ENCODE measurements around the gene NELFCD.
"Not testable (repeated sequence)": the region's sequence is repeated elsewhere in the genome, so short reads cannot be mapped to it uniquely, and the experiment has no call there.

NELFCD gene

DNA sequence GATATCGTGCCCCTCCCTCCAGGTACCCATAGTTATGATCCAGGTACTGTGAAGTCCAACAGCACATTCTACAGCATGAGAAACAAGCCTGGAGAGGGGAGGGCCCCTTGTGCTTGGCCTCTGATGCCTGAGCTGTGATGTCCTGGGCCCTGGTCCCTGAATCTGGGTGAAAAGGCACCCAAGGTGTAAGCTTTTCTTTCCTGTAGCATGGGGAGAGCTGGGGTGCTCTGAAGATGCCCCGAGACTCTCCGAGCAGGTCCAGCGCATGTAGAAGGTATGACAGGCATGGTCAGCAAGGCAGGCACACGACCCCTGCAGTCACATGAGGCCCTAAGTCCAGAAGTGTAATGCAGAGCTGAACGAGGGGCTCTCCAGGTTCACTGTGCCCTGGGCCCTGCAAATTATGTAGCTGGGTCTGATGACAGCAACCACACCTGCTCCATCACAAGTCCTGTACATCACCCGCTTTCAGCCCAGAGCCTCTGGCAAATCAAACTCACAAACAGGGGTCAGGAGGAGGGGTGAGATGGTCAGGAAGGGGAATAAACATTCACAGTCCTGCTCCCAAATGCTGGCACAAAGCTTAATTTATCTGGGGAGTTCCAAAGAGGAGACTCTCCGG, 27.8 kb downstream of the NELFCD start:
- DNase-seq (ENCODE audit: low read depth in 2 of 2) = no peak

DNA sequence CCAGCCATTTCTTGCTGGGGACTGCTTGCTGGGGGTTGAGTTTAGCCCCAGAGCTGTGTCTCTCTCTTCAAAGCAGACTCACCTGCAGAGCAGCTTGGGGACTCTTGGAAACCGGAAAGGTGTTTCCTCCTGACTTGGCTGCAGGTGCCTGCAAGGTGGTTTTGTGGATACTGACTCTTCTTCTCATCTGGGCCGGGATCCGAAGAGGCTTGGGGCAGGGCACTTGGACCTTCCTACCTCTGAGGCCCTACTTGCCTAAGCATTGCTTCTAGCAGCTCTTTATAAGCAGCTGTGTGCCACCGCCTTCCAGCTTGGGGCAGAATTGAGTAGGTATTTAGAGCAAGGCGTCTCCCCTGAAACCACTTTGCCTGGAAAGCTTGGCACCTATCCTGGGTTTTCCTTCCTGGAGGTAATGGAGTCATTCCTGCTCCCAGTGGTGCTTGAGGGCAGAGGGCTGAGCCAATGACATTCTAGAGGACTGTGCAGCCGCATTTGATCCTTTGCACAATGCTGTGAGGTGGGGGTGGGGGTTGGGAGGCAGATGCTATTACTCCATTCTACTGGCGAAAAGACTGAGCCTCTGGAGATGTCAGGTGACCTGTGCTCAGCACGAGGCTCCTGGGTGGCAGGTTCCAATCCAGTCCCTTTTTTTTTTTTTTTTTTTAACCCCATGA, 29.4 kb downstream of the NELFCD start:
- no peak for DNase-seq (ENCODE audit: low read depth in 2 of 2)

DNA sequence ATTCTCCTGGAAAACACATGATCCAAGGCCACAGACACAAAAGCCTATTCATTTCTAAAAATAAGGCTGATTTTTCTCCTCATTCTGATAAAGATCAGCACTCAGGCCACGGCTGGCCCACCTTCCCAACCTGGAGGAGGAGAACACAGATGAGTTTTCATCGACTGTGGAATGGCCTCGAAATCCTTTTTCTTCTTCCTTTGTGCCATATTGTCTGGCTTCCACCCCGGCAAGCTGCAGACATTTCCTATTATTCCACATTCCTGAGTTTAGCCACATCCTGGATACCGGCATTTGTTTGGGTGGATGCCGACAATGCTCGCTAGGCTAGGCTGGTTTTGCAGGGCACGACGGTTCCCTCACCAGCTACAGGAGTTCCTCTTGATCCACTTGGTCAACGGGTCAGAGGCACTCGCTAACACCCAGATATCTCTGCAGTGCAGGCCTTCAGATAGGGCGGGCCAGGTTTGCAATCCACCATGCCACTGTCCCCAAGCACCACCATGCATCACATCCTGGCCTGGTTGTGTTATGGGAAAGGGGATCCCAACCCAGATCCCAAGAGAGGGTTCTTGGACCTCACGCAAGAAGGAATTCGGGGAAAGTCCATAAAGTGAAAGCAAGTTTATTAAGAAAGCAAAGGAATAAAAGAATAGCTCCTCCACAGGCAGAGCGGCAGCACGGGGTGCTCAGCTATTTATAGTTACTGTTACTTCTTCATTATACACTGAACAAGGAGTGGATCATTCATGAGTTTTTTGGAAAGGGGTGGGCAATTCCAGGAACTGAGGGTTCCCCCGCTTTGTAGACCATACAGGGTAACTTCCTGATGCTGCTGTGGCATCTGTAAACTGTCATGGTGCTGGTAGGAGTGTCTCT, 30.2 kb downstream of the NELFCD start:
- peak; percentile 75 to 78 for DNase-seq (ENCODE audit: low read depth in 2 of 2)

DNA sequence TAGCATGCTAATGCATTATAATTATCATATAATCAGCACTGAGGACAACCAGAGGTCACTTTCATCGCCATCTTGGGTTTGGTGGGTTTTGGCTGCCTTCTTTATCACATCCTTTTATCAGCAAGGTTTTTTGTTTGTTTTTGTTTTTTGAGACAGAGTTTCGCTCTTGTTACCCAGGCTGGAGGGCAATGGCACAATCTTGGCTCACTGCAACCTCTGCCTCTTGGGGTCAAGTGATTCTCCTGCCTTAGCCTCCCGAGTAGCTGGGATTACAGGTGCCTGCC, 30.8 kb downstream of the NELFCD start:
- not testable (repeated sequence) for DNase-seq (ENCODE audit: low read depth in 2 of 2)

DNA sequence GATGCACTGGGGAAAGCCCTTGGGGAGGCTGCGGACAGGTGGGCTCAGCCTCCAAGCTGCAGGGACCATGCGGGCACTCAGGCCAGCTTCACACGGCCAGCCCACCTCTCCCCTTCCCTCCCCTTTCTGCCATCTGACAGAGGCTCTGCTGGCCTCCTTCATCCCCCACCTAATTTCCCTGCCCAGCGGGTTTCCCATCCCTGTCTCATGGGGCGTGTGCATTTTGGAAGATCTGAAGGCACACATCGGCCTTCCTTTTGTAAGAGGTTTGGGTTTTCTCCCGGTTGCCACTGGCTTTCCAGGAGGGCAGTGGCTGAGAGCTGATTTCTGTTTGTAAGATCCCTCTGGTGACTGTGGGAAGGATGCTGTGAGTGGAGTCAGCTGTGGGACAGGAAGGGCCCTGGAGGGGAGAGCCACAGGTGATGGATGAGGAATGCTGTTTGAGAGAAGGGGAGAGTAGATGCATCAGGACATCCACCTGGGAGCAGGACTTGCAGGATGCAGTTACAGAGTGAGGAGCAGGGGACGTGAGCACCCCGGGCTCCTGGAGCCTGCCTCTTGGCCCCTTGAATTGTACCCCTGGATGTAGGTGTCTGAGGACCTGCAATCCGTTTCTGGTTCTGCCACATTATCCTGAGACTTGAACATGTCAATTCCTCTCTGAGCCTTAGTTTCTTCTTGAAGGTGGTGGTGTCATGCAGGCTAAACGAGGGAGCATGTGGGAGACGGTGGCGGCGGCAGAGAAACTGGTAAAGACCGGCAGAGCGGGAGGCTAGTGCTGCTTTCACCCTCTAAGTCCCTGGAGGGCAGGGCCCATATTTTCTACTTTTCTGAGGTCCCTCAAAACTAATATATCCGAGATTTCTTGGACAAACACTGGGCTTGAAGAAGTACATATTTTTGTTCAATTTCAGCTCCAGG, 32.2 kb downstream of the NELFCD start:
- no peak for DNase-seq (ENCODE audit: low read depth in 2 of 2)

DNA sequence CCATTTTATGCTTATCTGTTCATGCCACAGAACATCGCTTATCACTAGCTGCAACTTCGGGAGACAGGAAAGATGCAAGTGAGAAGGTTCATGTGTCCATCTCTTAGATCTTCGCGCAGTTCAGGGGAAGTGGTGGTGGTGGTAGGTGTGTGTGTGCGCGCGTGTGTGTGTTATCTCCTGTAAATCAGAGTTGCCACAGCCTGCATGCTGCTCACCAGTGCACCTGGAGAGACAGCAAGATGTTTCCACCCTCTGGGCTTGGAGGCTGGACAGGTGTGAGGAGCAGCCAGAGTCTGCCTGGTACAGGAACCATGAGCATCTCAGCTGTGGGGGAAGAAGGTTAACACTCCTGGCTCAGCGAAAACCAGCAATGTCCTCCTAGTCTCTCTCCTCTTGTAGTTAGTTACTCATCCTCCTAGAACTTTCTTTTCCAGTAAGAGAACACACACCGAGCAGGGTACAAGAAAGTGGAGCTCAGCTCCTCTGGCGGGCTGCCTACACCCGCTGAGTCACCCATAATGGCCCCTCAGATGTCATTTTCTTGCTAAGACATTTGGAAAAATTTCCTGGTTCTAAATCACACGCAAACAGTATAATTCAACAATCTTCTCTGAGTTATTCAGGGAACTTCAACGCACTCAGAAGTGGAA, 33.0 kb downstream of the NELFCD start:
- no peak for DNase-seq (ENCODE audit: low read depth in 2 of 2)

DNA sequence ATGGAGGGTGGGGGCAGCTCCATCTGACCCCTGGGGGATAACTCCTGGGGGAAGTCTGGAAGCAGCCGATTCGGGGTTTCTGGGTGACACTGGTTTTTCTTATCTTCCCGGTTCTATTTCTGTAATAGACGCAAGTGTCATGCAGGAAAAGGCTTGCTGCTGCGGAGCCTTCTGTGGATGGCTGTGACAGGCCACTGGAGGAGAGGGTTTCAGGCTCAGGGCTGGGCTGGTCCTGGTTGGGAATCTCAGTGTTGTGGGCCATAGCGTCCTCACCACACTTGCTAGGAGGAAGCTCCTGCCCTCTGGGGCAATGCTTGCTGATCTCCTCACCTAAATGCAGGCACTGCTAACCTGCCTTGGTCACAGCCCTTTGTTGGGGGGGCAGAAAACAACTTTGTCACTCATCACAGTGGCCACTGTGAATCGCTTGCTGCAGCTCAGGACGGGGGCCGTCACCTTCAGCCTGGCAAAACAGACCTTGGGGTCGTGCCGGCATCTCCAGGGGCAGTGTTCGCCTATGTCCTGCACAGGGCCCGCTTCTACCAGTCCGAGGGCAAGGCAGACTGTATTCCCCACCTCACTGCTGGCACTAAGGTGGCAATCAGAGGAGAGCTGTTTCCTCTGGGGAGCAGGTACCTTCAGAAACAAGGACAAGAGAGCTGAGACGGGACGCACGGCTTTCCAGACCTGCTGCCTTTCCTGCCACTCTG, 33.8 kb downstream of the NELFCD start:
- no peak for DNase-seq (ENCODE audit: low read depth in 2 of 2)

DNA sequence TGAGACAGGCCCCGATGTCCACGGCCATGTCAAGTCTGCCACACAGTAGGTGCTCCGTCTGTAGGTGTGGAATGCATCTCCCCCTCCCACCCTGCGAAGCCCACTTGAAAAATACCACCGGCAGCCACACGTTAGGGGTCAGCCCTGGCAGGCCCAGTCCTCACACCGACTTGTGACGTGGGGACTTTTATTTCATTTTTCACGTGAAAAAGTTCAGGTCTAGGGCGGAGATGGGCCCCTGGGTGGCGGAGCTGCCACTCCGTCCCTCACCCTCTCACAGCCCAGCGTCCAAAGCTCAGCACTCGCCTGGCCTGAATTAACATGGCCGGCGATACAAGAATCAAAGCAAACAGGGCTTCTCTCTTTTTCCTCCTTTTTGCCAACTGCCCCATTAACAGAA, 34.4 kb downstream of the NELFCD start:
- no peak for DNase-seq (ENCODE audit: low read depth in 2 of 2)

DNA sequence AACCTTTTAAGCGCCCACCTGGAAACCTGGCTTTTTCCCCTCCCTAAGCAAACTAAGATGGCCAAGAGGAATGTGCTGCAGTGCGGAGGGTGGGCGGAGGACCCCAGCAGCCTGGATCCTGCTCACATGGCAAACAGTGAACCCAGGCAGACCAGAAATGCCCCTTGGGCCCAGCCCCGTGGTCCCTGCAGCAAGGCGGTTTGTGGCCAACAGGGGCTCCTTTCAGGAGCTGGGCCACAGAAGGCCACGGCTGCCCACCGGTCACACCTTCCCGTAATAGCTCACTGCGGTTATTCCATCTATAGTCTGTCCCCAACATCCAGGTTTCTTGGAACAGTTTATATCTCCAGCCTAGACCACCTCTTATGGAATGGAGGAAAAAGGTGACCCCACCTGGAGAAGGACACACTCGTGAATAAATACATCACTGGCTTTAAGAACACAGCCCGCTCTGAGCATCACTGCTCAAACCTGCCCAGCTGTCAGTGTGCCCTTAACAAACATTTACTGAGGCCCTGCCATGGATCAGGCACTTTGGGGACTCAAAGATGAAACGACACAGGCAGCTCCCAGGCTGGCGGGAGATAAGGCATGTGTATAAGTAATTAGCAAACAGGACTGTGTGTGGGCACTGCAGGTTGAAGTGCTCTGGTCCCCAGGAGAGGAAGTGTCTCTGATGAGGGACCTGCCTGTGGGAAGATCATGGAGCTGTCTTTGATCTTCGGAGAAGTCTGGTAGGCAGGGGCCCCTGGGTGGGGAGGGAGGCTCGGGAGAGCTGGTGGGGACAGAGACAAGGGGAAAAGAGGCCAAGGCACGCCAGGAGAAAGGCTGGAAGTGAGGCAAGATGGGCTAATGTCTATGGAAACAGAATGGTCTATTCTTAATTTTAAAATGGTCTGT, 35.0 kb downstream of the NELFCD start:
- DNase-seq (ENCODE audit: low read depth in 2 of 2) = no peak

DNA sequence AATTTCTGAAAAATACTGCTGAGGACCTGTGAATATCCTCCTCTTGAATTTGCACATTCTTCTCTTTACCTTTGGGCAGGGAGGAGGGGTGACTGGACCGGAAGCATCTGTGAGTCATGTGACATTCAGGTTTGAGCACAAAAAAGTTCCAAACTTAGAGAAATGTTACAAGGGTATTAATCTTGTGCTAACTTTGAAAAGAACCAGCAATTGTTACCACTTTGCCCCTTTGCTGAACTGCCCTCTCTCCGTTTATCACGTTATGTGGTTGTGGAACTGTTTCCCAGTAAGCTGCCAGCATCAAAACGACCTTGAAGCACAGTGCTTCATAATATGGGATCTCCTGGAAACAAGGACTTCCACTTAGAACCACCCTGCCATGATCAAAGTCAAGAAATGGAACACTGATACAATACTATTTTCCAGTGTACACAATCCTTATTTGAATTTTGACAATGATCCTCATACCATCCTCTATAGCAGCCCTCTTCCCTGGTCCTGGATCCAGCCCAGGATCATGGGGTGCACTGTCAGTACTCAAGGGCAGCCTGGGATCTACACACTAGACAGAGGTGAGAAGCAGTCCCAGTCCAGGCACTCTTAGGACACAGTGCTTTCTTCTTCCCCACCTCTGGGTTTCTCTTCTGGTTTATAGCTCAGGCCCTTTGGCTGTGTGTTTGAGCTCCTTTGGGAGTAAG, 35.9 kb downstream of the NELFCD start:
- no peak for DNase-seq (ENCODE audit: low read depth in 2 of 2)

DNA sequence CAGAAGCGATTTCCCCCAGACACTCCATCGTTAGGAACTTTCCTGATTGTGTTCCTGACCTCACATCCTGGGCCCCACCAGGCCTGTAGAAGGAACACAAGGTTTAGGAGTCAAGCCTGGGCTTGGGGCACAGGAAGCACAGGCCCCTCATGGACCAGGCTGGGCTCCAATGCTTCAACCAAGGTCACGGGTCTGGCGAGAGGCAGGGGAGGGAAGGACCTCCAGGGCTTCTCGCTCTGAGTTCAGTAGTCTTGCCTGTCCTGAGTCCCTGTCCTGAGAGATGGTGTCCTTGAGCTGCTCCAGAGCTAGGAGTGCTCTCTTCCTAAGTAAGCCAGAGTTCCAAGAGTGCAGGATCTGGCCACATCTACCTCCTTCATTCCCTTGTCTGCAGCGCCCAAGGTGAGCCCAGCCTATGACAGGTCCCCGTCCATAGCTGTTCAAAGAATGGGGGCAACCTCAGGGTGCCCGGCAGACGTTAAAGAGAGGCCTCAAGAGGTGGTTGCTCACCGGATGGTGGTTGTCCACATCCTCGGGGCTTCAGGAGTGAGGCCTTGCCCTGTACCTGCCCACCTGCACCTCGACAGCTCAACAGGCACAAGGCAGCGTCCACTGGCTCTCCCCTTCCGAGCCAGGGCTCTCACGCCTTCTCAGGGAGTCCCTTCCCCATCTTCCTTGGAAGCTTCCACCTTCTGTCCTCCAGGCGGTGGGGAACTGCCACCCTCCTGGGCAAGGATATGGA, 36.6 kb downstream of the NELFCD start:
- DNase-seq (ENCODE audit: low read depth in 2 of 2) = no peak

DNA sequence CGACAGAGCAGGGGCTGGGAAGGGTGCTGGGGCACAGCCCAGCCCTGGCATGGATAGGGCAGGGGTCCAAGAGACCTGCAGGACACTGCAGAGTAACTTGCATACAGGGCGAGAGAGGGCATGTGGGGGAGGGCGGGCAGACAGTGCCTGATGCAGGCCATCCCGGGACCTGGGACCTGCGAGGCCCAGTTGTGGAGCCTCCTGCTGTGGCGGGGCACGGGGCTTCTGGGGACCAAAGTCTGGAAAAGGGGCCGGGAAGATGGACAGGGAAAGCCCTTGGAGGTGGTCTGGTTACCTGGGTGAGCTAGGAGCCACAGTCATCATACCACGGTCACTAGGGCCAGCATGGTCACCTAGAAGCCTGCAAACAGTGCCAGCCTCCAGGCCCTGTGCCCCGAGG, 37.8 kb downstream of the NELFCD start:
- no peak for DNase-seq (ENCODE audit: low read depth in 2 of 2)

DNA sequence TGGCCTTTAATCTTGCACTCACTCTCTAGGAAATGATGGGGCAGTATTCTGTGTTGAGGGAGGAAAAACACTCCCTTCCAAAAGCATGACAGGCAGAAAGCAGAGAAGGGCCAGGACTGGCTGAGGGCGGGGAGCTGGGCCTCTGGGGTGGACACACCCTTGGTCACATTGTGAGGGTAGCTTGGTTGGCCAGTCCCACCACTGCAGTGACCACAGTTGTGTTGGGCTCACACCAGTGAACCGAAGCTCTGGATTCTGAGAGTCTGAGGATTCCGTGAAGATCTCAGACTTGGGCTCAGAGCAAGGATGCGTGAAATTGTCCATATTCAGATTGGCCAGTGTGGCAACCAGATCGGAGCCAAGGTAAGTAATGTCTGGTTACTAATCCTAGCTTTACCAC, 38.2 kb downstream of the NELFCD start, which contains the start of gene TUBB1:
Gene TUBB1 (plus strand): TSS at position 213 of the 400 bp plus-strand sequence. CDS start 94 bp downstream, at position 307.
- DNase-seq (ENCODE audit: low read depth in 2 of 2) = no peak

DNA sequence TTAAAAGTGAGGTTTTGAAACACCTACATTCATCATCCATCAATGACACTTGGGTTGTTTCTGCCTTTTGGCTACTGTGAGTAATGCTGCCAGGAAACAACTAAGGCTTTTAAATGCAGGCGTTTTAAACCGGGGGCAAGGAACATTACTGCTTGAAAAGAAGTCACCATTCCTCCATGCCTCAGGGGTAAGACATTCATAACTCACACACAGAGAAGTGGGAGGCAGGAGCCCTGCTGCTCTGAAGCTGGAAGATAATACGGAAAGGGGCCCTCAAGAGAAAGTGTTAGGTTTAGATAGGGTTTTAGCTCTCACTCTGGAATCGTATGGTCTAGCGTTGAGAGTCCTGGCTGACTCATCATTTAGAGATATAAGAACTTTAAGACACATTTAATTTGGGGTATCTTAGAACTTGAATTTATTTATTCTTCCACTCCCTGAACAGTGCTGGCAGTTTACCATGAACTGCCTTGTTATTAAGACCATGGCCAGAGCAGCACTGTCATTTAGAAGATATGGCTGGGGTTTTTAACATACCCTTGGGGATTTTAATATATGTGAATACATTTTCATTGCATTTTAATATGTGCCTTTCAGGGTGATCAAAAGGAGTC, 40.0 kb downstream of the NELFCD start:
- DNase-seq (ENCODE audit: low read depth in 2 of 2) = no peak

DNA sequence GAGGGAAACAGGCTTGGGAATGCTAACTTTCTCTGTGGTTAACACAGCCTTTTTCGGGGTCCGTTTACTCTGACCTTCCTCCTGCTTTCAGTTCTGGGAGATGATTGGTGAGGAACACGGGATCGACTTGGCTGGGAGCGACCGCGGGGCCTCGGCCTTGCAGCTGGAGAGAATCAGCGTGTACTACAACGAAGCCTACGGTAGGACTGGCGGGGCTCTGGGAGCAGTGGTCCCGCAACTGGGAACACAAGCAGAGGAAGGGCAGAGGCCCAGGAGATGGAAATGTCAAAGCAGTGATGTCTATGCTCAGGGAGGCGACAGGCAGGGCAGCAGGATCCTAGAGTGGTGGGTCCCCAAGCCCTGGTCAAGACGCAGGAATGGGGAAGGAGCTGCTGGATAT, 41.7 kb downstream of the NELFCD start:
- no peak for DNase-seq (ENCODE audit: low read depth in 2 of 2)

DNA sequence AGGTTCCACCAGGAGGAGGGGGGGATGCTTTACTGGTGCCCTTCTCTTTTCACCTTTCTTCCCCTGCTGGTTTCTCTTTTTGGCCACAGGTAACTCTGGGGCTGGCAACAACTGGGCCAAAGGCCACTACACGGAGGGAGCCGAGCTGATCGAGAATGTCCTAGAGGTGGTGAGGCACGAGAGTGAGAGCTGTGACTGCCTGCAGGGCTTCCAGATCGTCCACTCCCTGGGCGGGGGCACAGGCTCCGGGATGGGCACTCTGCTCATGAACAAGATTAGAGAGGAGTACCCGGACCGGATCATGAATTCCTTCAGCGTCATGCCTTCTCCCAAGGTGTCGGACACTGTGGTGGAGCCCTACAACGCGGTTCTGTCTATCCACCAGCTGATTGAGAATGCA, 42.6 kb downstream of the NELFCD start:
- no peak for DNase-seq (ENCODE audit: low read depth in 2 of 2)

DNA sequence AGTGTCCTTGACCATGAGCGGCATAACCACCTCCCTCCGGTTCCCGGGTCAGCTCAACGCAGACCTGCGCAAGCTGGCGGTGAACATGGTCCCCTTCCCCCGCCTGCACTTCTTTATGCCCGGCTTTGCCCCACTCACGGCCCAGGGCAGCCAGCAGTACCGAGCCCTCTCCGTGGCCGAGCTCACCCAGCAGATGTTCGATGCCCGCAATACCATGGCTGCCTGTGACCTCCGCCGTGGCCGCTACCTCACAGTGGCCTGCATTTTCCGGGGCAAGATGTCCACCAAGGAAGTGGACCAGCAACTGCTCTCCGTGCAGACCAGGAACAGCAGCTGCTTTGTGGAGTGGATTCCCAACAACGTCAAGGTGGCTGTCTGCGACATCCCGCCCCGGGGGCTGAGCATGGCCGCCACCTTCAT, 43.1 kb downstream of the NELFCD start:
- no peak for DNase-seq (ENCODE audit: low read depth in 2 of 2)

DNA sequence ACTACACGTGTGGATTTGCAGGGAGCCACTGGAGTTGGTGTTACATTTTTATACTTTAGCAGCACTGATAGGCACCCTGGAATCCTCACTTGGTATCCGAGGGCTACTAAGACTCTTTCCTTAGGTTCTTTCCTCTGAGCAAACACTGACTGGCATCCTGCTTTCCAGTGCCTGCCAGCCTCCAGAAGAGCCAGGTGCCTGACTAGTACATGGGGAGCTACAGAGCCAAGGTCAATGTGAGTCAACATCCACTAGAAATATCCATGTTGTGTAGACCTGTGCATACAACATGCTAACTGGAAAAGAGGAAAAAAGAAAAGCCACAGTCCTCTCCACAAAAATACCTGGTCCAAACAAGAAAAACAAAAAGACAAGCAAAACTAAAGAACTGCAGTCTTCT, 44.0 kb downstream of the NELFCD start:
- DNase-seq (ENCODE audit: low read depth in 2 of 2) = no peak

All from fibroblast of skin of left quadriceps (primary cell).